Sigmoid colon (tissue), 7 donors: ENCODE data around the gene NATD1. TPM values are rescaled to one million over a fixed set of nuclear protein-coding genes. Genes with fewer than 3 reads are reported as not detected.

Experiments
- DNase-seq: peaks from one replicate; pipeline ENCODE4 v3.0.0-alpha.2; 2019
- H3K27ac ChIP-seq, 4 donors: fragments of 200-600 bp; sonication (generic); one replicate each; pipeline ENCODE4 v1.5.1; 2016 to 2019; ENCODE audit warnings: mild to moderate bottlenecking in 1 of 4
- H3K27me3 ChIP-seq, 3 donors: fragments of 200-600 bp; sonication (generic); one replicate each; pipeline ENCODE4 v1.5.1; 2019; ENCODE audit warnings: mild to moderate bottlenecking in 1 of 3
- H3K36me3 ChIP-seq, 4 donors: fragments of 200-600 bp; sonication (generic); one replicate each; pipeline ENCODE4 v1.5.1; 2016 to 2019
- H3K4me1 ChIP-seq, 4 donors: fragments of 200-600 bp; sonication (generic); one replicate each; pipeline ENCODE4 v1.5.1; 2017 to 2019
- H3K4me3 ChIP-seq, 4 donors: fragments of 200-600 bp; sonication (generic); one replicate each; pipeline ENCODE4 v1.5.1; 2017 to 2019; ENCODE audit warnings: mild to moderate bottlenecking in 2 of 4, moderate library complexity in 1 of 4
- H3K9me3 ChIP-seq, 4 donors: fragments of 200-600 bp in 3 of 4; sonication (generic) in 3 of 4; one replicate each; pipeline versions ENCODE4 v1.5.1 to v1.6.1; 2013 to 2019
- EP300 ChIP-seq, 4 donors: sonication (generic); formaldehyde crosslinking; IDR thresholded peaks; one replicate each; pipeline ENCODE4 v1.6.1; 2017; ENCODE audit warnings: antibody characterized with exemption in 4 of 4
- POLR2A ChIP-seq, 2 donors: fragments of 450-650 bp; IDR thresholded peaks; one replicate each; pipeline ENCODE4 v1.6.1; 2016; ENCODE audit warnings: antibody characterized with exemption in 2 of 2, mild to moderate bottlenecking in 2 of 2, moderate library complexity in 2 of 2
- POLR2AphosphoS5 ChIP-seq, 4 donors: sonication (generic); formaldehyde crosslinking; IDR thresholded peaks; one replicate each; pipeline ENCODE4 v1.6.1; 2017; ENCODE audit warnings: antibody characterized with exemption in 4 of 4
- WGBS, 2 donors: extraction: QIAGEN DNeasy Blood & Tissue Kit; methylation state at CpG; one replicate each; pipeline ENCODE4 v1.1.7; 2013; 5-methylcytosine and 5-hydroxymethylcytosine counted together
- intact Hi-C: fragments of 100-400 bp; cut with DNase I; formaldehyde crosslinking; loops from one replicate; pipeline ENCODE4 v1.15.1; 2023
- polyA plus RNA-seq, 3 donors: library from polyadenylated mRNA; stranded (reverse); fragments of 200-250 nt; gene quantifications; one replicate each; pipeline ENCODE4 v1.2.3, GENCODE V29; 2013
- total RNA-seq, 4 donors: library from RNA; depleted of rRNA; stranded (reverse); fragments of >200 nt; gene quantifications; one replicate each; pipeline ENCODE4 v1.1.0, GENCODE V29; 2016
- TF ChIP-seq, protein P1 (sequence below), 4 experiments: fragments of 450-650 bp in 3 of 4; fragments of 200-600 bp in 1 of 4; IDR thresholded peaks; one replicate each; pipeline ENCODE4 v1.5.1; 2016 to 2019; ENCODE audit warnings: antibody characterized with exemption in 4 of 4, mild to moderate bottlenecking in 3 of 4, moderate library complexity in 2 of 4
- donor health status: healthy with polysubstance abuse.
- donor health status: Bipolar disorder and iron deficiency.
- donor health status: healthy.

Gene NATD1
- total and polyA plus RNA-seq, 7 donors: 2.5 to 13.8 (median 6.8) TPM

DNA sequence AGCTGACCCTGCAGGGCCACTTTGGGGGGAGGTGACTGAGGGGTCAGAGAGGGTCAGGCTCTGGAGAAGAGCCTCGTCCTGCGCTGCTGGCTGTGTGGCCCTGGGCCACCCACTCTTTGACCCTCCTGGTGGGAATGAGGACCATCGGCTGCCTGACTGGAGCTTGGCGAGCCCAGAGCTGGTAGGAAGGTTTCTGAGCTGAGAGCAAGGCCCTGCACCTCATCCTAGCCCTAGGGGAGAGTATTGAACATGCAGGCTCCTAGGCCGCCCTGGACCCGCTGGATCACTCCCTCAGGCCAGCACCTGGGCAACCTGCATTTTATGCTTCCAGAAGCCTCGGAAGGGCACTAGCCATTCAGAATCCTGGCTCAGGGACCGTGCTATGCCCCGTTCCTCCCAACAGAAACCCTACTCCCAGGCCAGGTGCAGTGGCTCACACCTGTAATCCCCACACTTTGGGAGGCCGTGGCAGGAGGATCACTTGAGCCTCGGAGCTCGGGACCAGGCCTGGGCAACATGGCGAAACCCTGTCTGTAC lies 45.8 kb upstream of the NATD1 start:
- Histone ChIP-seq H3K4me1 (peaks cover 0 to 39% (median 26%) of the 10 kb centered on the region in 4 donors), H3K27me3 (no peaks in the 10 kb centered on the region), H3K4me3 (no peak overlapping the region), H3K9me3 (no peaks in the 10 kb centered on the region), H3K27ac (no peak overlapping the region), H3K36me3 (peaks cover 15 to 56% (median 31%) of the 10 kb centered on the region in 4 donors)
- WGBS, 2 donors: 60 to 71% methylated on average over 13 of the region's 13 CpGs
- TF ChIP-seq EP300 (IDR thresholded peaks at IDR 0.05): no peak
- TF ChIP-seq POLR2AphosphoS5 (IDR thresholded peaks at IDR 0.05): no peak
- TF ChIP-seq POLR2A (IDR thresholded peaks at IDR 0.05): no peak
- TF ChIP-seq, protein P1, sequence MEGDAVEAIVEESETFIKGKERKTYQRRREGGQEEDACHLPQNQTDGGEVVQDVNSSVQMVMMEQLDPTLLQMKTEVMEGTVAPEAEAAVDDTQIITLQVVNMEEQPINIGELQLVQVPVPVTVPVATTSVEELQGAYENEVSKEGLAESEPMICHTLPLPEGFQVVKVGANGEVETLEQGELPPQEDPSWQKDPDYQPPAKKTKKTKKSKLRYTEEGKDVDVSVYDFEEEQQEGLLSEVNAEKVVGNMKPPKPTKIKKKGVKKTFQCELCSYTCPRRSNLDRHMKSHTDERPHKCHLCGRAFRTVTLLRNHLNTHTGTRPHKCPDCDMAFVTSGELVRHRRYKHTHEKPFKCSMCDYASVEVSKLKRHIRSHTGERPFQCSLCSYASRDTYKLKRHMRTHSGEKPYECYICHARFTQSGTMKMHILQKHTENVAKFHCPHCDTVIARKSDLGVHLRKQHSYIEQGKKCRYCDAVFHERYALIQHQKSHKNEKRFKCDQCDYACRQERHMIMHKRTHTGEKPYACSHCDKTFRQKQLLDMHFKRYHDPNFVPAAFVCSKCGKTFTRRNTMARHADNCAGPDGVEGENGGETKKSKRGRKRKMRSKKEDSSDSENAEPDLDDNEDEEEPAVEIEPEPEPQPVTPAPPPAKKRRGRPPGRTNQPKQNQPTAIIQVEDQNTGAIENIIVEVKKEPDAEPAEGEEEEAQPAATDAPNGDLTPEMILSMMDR (IDR thresholded peaks at IDR 0.05): no peak
- peak; percentile 56 for DNase-seq
- intact Hi-C loops: no loop called here

DNA sequence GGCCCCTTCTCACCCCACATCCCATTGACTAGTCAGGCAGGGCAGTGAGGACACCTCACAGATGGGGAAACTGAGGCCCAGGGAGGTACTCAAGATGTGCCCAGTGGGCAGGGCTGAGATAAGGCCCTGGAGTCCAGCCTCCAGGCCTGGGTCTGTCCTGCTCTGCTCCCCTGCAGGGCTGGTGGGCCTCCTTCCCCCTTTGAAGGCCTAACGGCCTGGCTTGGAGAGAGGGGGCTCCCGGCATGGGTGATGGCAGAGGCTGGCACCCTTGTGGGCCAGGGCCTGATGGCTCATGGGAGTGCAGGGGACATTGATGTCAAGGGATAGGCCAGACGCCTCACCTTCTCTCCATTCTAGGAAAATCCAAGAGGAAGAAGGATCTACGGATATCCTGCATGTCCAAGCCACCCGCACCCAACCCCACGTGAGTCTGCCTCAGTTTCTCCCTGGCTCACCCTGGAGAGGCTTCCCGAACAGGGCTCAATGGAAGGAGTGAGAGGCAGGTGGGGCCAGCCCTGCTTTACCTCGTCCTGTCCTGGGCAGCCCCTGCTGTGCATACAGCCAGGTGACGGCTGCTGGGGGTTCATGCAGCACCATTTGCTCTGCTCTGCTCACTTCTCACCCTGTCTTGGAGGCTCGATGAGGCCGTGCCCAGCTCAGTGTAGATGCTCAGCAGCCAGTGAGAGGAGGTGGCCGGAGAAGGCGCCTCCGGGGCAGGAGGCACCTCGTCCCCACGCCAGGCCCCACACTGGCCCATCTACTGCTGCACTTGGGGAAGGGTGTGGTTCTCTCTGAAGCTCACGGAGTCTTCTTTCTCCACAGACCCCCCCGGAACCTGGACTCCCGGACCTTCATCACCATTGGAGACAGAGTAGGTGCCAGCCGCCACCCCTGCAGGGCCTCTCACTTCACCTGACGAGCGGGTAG lies 45.1 kb upstream of the NATD1 start:
- H3K36me3 ChIP-seq: peaks cover 15 to 49% (median 28%) of the 10 kb centered on the region in 4 donors

DNA sequence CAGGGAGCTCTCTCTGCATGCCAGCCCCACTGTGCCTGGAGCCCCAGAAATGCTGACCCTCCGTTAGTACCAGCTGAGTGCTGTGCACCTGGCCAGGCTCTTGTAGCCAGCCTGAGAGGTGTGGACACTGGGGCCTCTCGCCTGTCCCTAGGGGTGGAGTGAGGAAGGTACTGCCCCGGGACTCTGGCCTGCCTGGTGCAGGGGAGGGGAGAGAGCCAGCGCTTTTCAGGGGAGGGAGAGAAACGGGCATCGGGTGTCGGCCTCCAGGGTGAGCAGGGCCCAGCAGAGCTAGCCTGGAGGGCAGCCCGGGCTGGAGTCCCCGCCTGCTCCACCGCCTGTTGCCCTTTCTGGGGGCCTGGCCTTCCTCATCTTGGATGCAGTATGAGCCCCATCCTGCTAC lies 44.4 kb upstream of the NATD1 start:
- Histone ChIP-seq H3K4me3 (no peak overlapping the region), H3K4me1 (peaks cover 0 to 39% (median 27%) of the 10 kb centered on the region in 4 donors), H3K36me3 (peaks cover 8 to 42% (median 26%) of the 10 kb centered on the region in 4 donors), H3K9me3 (no peaks in the 10 kb centered on the region), H3K27me3 (no peaks in the 10 kb centered on the region), H3K27ac (no peak overlapping the region)
- DNase-seq: peak; percentile 63
- 51 to 68% methylated on average over 10 of the region's 10 CpGs for WGBS, 2 donors
- intact Hi-C loops: no loop called here
- TF ChIP-seq POLR2AphosphoS5 (IDR thresholded peaks at IDR 0.05) (no peak), POLR2A (IDR thresholded peaks at IDR 0.05) (no peak), EP300 (IDR thresholded peaks at IDR 0.05) (no peak)
- TF ChIP-seq, protein P1 (IDR thresholded peaks at IDR 0.05): no peak

More for the DNA sequence above, 45.1 kb upstream of the NATD1 start:
- Histone ChIP-seq H3K27ac (no peak overlapping the region), H3K4me1 (peaks cover 0 to 39% (median 27%) of the 10 kb centered on the region in 4 donors), H3K9me3 (no peaks in the 10 kb centered on the region), H3K4me3 (no peak overlapping the region), H3K27me3 (no peaks in the 10 kb centered on the region)
- intact Hi-C loops: no loop called here
- 78 to 80% methylated on average over 22 of the region's 22 CpGs for WGBS, 2 donors
- no peak for TF ChIP-seq POLR2AphosphoS5 (IDR thresholded peaks at IDR 0.05)
- TF ChIP-seq EP300 (IDR thresholded peaks at IDR 0.05): no peak
- TF ChIP-seq, protein P1 (IDR thresholded peaks at IDR 0.05): no peak
- TF ChIP-seq POLR2A (IDR thresholded peaks at IDR 0.05): no peak
- DNase-seq: no peak

DNA sequence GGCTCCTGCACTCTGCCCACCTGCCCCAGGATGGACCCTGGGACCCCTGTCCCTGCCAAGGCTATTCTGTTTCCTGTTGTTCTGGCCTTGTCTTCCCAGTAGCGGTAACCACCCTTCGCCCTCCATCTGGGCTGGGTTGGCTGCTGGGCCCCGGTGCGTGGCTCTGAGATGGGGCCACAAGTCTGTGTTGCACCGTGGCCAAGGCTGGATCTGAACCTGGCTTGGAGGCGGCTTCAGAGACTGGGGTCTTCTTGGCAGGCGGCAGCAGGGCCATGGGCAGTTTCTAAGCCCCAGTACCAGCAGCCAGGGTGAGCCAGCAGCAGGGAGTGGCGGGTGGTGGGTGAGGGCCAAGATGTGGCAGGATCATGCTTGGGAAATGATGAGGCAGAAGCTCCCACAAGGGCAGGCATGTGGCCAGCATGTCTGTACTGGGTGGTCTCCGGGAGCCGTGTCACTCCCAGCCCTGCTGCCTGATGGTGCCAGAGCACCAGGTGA lies 43.9 kb upstream of the NATD1 start:
- peak overlapping the region in 1 of 4 donors; percentile 24 for H3K27ac ChIP-seq
- no peak overlapping the region for H3K4me3 ChIP-seq
- H3K9me3 ChIP-seq: no peaks in the 10 kb centered on the region
- no peak for TF ChIP-seq POLR2A (IDR thresholded peaks at IDR 0.05)
- no peak for TF ChIP-seq EP300 (IDR thresholded peaks at IDR 0.05)
- no peak for TF ChIP-seq POLR2AphosphoS5 (IDR thresholded peaks at IDR 0.05)
- TF ChIP-seq, protein P1 (IDR thresholded peaks at IDR 0.05): no peak
- intact Hi-C loops: no loop called here
- no peaks in the 10 kb centered on the region for H3K27me3 ChIP-seq
- H3K36me3 ChIP-seq: peaks cover 6 to 37% (median 23%) of the 10 kb centered on the region in 4 donors
- peak; percentile 75 for DNase-seq
- H3K4me1 ChIP-seq: peaks cover 0 to 39% (median 27%) of the 10 kb centered on the region in 4 donors
- WGBS, 2 donors: 75 to 77% methylated on average over 10 of the region's 10 CpGs
